ENCODE measurements around the gene ASRGL1. TPM values are rescaled to one million over a fixed set of nuclear protein-coding genes. Genes with fewer than 3 reads are reported as not detected.

ASRGL1 gene
- polyA plus RNA-seq (2011; rRNA removed) = 0.58 and 0.75 TPM in 2 replicates
- not detected in 2 replicates for polyA minus RNA-seq (2011; rRNA and poly(A)+ RNA removed)

GRCh38 chr11:62337303-62338181 lies at the start of gene ASRGL1:
TSS of gene ASRGL1 (plus strand) at chr11:62337448. CDS start at chr11:62337978, 530 bp downstream.
- POLR2A ChIA-PET = no interaction called here

GRCh38 chr11:62295504-62295903 lies 41.7 kb upstream of the ASRGL1 start:
- H3K36me3 ChIP-seq (ENCODE audit: control insufficient read depth, insufficient read depth, low read length) = no peaks in the 10 kb centered on the region
- TF ChIP-seq CTCF (IDR thresholded peaks at IDR 0.05; ENCODE audit: insufficient read depth, low read depth, low read length) = no peak
- no peak for DNase-seq (ENCODE audit: low read depth)
- H3K4me3 ChIP-seq (ENCODE audit: low read depth, low read length) = no peak overlapping the region
- ChIA-PET POLR2A (no interaction called here), CTCF (no interaction called here)
- no peaks in the 10 kb centered on the region; the same call in none of the 2 replicates for H3K27me3 ChIP-seq (ENCODE audit: control insufficient read depth, insufficient read depth, low read length)

More at GRCh38 chr11:62337303-62338181, at the start of gene ASRGL1:
- no peaks in the 10 kb centered on the region for H3K36me3 ChIP-seq (ENCODE audit: control insufficient read depth, insufficient read depth, low read length)
- CTCF ChIA-PET = interaction anchor here (0.9 to 2.0 kb wide), 6 partner anchors 15 to 166 kb away, joined by 3 to 6 read pairs (median 5); no protein-coding TSS in a partner anchor
- H3K27me3 ChIP-seq (ENCODE audit: control insufficient read depth, insufficient read depth, low read length) = peaks cover 11% of the 10 kb centered on the region; the same call in 1 of the 2 replicates
- DNase-seq (ENCODE audit: low read depth) = no peak
- H3K4me3 ChIP-seq (ENCODE audit: low read depth, low read length) = peak within 1 kb of the TSS; percentile 64
- no peak for TF ChIP-seq CTCF (IDR thresholded peaks at IDR 0.05; ENCODE audit: insufficient read depth, low read depth, low read length)

- DNase-seq (ENCODE audit: low read depth) = no peak
- TF ChIP-seq CTCF (IDR thresholded peaks at IDR 0.05; ENCODE audit: insufficient read depth, low read depth, low read length) = no peak
- ChIA-PET POLR2A (no interaction called here), CTCF (interaction anchor here (2.1 kb wide), 1 partner anchor 11 kb away, joined by 10 read pairs; no protein-coding TSS in a partner anchor)
- Histone ChIP-seq H3K4me3 (ENCODE audit: low read depth, low read length) (no peak within 1 kb of the TSS), H3K27me3 (ENCODE audit: control insufficient read depth, insufficient read depth, low read length) (no peaks in the 10 kb centered on the region; the same call in none of the 2 replicates), H3K36me3 (ENCODE audit: control insufficient read depth, insufficient read depth, low read length) (no peaks in the 10 kb centered on the region)
Measured at GRCh38 chr11:62298975-62299374, 38.3 kb upstream of the ASRGL1 start, which contains the start of gene SCGB1D4. TSS of gene SCGB1D4 (minus strand) at chr11:62299075. CDS start at chr11:62299010, 65 bp downstream.

DNA sequence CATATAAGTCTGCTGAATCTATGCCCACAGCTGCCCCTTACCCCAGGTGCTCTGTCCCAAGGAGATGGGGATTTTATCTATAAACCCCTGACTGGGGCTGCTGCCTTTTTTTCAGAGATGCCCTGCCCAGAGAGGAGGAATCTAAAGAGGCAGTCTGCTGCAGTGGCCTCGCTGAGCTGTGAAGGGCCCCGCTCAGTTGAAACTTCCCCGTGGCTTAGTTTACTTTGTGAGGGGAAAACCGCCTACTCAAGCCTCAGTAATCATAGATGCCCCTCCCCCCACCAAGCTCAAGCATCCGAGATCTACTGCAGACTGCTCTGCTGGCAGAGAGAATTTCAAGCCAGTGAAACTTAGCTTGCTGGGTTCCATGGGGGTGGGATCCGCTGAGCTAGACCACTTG lies 31.0 kb upstream of the ASRGL1 start:
- no peak for TF ChIP-seq CTCF (IDR thresholded peaks at IDR 0.05; ENCODE audit: insufficient read depth, low read depth, low read length)
- Histone ChIP-seq H3K27me3 (ENCODE audit: control insufficient read depth, insufficient read depth, low read length) (no peaks in the 10 kb centered on the region), H3K36me3 (ENCODE audit: control insufficient read depth, insufficient read depth, low read length) (no peaks in the 10 kb centered on the region), H3K4me3 (ENCODE audit: low read depth, low read length) (no peak overlapping the region)
- ChIA-PET POLR2A (no interaction called here), CTCF (interaction anchor here (1.4 kb wide), 1 partner anchor 135 kb away, joined by 3 read pairs; no protein-coding TSS in a partner anchor)
- no peak for DNase-seq (ENCODE audit: low read depth)

DNA sequence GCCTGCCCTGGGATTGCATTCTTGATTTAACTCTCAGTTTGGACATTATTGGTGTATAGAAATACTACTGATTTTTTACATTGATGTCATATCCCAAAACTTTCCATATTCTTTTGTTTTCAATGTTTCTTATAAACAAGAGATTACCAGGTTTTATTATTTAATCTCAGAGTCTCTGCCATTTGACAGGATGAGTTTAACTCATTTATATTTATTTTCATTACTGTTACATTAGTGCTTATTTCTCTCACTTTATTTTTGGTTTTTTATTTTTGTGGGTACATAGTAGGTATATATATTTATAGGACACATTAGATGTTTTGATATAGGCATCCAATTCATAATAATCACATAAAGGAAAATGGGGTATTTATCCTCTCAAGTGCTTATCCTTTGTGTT lies 29.3 kb upstream of the ASRGL1 start:
- Histone ChIP-seq H3K27me3 (ENCODE audit: control insufficient read depth, insufficient read depth, low read length) (peaks cover under 1% of the 10 kb centered on the region; the same call in 1 of the 2 replicates), H3K36me3 (ENCODE audit: control insufficient read depth, insufficient read depth, low read length) (no peaks in the 10 kb centered on the region), H3K4me3 (ENCODE audit: low read depth, low read length) (no peak overlapping the region)
- TF ChIP-seq CTCF (IDR thresholded peaks at IDR 0.05; ENCODE audit: insufficient read depth, low read depth, low read length) = no peak
- DNase-seq (ENCODE audit: low read depth) = no peak
- ChIA-PET CTCF (no interaction called here), POLR2A (no interaction called here)

Data from BJ (cell line).